B cell (primary cell): ENCODE data around the gene PRMT5. TPM values are rescaled to one million over a fixed set of nuclear protein-coding genes. Genes with fewer than 3 reads are reported as not detected.

Source experiments
- ATAC-seq: fragments of 200-7000 bp; cut with Tn5 transposase; one replicate; pipeline ENCODE4 v1.10.0; 2021; ENCODE audit warnings: low read depth, mild to moderate bottlenecking, moderate number of reproducible peaks, moderate library complexity
- CTCF ChIA-PET: fragments of 350-600 bp; sonication (Branson Sonifier 250); formaldehyde crosslinking; loops from one replicate; lab custom pipeline; 2021; ENCODE audit warnings: antibody characterized with exemption, inconsistent platforms; lab: Charles Lee
- POLR2A ChIA-PET: fragments of 350-600 bp; sonication (Branson Sonifier 250); formaldehyde crosslinking; loops from one replicate; lab custom pipeline; 2021; ENCODE audit warnings: antibody characterized with exemption; lab: Charles Lee
- DNase-seq: peaks from one replicate; pipeline ENCODE4 v3.0.0; 2013
- H2AFZ ChIP-seq: 2 replicates; pipeline ENCODE4 v1.6.1; 2012; ENCODE audit warnings: mild to moderate bottlenecking, low read depth, low read length; ENCODE audit not compliant: insufficient read depth, poor library complexity, severe bottlenecking
- H3K27ac ChIP-seq, 2 donors: 1 replicate in 1 of 2; 2 replicates in 1 of 2; pipeline ENCODE4 v1.5.1; 2012 to 2013; ENCODE audit warnings: low read length in 2 of 2, mild to moderate bottlenecking in 2 of 2, moderate library complexity in 1 of 2
- H3K27me3 ChIP-seq, 4 experiments: fragments of 200-600 bp in 1 of 4; sonication (generic) in 1 of 4; replicated peaks in 1 of 4; 1 replicate in 2 of 4; 2 replicates in 2 of 4; pipeline versions ENCODE4 v1.6.1 to v1.7.0; 2013 to 2016; ENCODE audit warnings: low read length in 3 of 4, mild to moderate bottlenecking in 2 of 4, mixed read lengths in 1 of 4, moderate library complexity in 1 of 4; ENCODE audit not compliant: insufficient read depth in 4 of 4, control insufficient read depth in 3 of 4; ENCODE audit errors: control extremely low read depth in 1 of 4
- H3K36me3 ChIP-seq, 2 experiments: replicated peaks in 1 of 2; 1 replicate in 1 of 2; 2 replicates in 1 of 2; pipeline versions ENCODE4 v1.6.1 to v1.7.1; 2013; ENCODE audit warnings: low read length in 1 of 2; ENCODE audit not compliant: insufficient read depth in 2 of 2, control insufficient read depth in 1 of 2; ENCODE audit errors: control extremely low read depth in 1 of 2, extremely low read depth in 1 of 2
- H3K4me1 ChIP-seq, 2 donors: fragments of 200-600 bp in 1 of 2; sonication (generic) in 1 of 2; 1 replicate in 1 of 2; 2 replicates in 1 of 2; pipeline versions ENCODE4 v1.5.1 to v1.6.1; 2013 to 2017; ENCODE audit warnings: low read length in 2 of 2; ENCODE audit not compliant: control insufficient read depth in 2 of 2, insufficient read depth in 2 of 2
- H3K4me2 ChIP-seq: replicated peaks from 2 replicates; pipeline ENCODE3; 2012; ENCODE audit warnings: mild to moderate bottlenecking, low read depth, low read length; ENCODE audit not compliant: poor library complexity, severe bottlenecking
- H3K4me3 ChIP-seq, 5 experiments: fragments of 200-600 bp in 1 of 5; sonication (generic) in 1 of 5; 1 replicate in 3 of 5; 2 replicates in 2 of 5; pipeline versions ENCODE4 v1.5.1 to v1.7.0; 2011 to 2016; ENCODE audit warnings: low read length in 4 of 5, mild to moderate bottlenecking in 4 of 5, low read depth in 2 of 5, control low read depth in 1 of 5, moderate library complexity in 1 of 5; ENCODE audit not compliant: insufficient read depth in 1 of 5; ENCODE audit errors: control extremely low read depth in 1 of 5, extremely low read depth in 1 of 5
- H3K79me2 ChIP-seq: fragments of 200-600 bp; sonication (generic); one replicate; pipeline ENCODE4 v1.6.0; 2016; ENCODE audit warnings: low read length; ENCODE audit not compliant: control insufficient read depth, insufficient read depth
- H3K9ac ChIP-seq: fragments of 200-600 bp; sonication (generic); 2 replicates; pipeline ENCODE4 v1.6.1; 2017; ENCODE audit warnings: mild to moderate bottlenecking, low read length, moderate library complexity
- H3K9me3 ChIP-seq, 3 donors: one replicate each; pipeline versions ENCODE4 v1.6.1 to v1.7.1; 2013; ENCODE audit warnings: low read length in 2 of 3; ENCODE audit not compliant: control insufficient read depth in 2 of 3, insufficient read depth in 1 of 3; ENCODE audit errors: control extremely low read depth in 1 of 3
- H4K20me1 ChIP-seq: 2 replicates; pipeline ENCODE4 v1.6.0; 2012; ENCODE audit warnings: mild to moderate bottlenecking, low read length; ENCODE audit not compliant: insufficient read depth, control insufficient read depth, poor library complexity, severe bottlenecking
- H3K27ac Mint-ChIP-seq: one replicate; pipeline ENCODE4 v1.8.0; 2021; ENCODE audit warnings: mixed read lengths
- H3K27me3 Mint-ChIP-seq: one replicate; pipeline ENCODE4 v1.8.0; 2021; ENCODE audit warnings: mixed read lengths
- H3K4me1 Mint-ChIP-seq: one replicate; pipeline ENCODE4 v1.8.0; 2021; ENCODE audit warnings: mixed read lengths
- H3K4me3 Mint-ChIP-seq: one replicate; pipeline ENCODE4 v1.8.0; 2021; ENCODE audit warnings: mixed read lengths
- H3K9me3 Mint-ChIP-seq: one replicate; pipeline ENCODE4 v1.8.0; 2022; ENCODE audit warnings: mixed read lengths; ENCODE audit not compliant: insufficient read depth
- CTCF ChIP-seq: fragments of 200-600 bp; IDR thresholded peaks from one replicate; pipeline ENCODE4 v1.8.0; 2022; ENCODE audit warnings: antibody characterized with exemption, mild to moderate bottlenecking
- EZH2 ChIP-seq: IDR thresholded peaks from 2 replicates; pipeline ENCODE4 v1.6.1; 2012; ENCODE audit warnings: borderline replicate concordance, low read depth, mild to moderate bottlenecking, moderate library complexity, low read length; ENCODE audit not compliant: insufficient read depth, poor library complexity, severe bottlenecking
- WGBS: methylation state at CpG from one replicate; pipeline ENCODE4 v1.1.5; 2013; ENCODE audit warnings: missing lambda C conversion rate; ENCODE audit not compliant: insufficient coverage; 5-methylcytosine and 5-hydroxymethylcytosine counted together
- intact Hi-C: fragments of 100-400 bp; cut with micrococcal nuclease; formaldehyde crosslinking; loops from one replicate; pipeline ENCODE4 v1.10.0; 2022
- polyA minus RNA-seq: library from RNA; depleted of rRNA, polyadenylated mRNA; stranded (reverse); fragments of >200 nt; gene quantifications from 2 replicates; pipeline ENCODE4 v1.2.3, GENCODE V29; 2012
- polyA plus RNA-seq: library from polyadenylated mRNA; depleted of rRNA; stranded (reverse); fragments of >200 nt; gene quantifications from 2 replicates; pipeline ENCODE4 v1.2.3, GENCODE V29; 2012
- total RNA-seq, 2 donors: library from RNA; stranded (reverse); fragments of 120-200 nt in 1 of 2; gene quantifications; 1 replicate in 1 of 2; 2 replicates in 1 of 2; pipeline versions ENCODE4 v1.2.3 to v1.2.4, GENCODE V29; 2013 to 2022

PRMT5 gene
- total RNA-seq (38.8 and 48.6 TPM in 2 replicates), polyA plus RNA-seq (44.0 and 50.4 TPM in 2 replicates), polyA minus RNA-seq (21.4 and 26.4 TPM in 2 replicates)
- 27.7 TPM for total RNA-seq (2013)

- Mint-ChIP-seq H3K9me3 (no peaks in the 10 kb centered on the region), H3K4me3 (no peak within 1 kb of the TSS), H3K27ac (no peak within 1 kb of the TSS), H3K27me3 (no peaks in the 10 kb centered on the region), H3K4me1 (peaks cover 26% of the 10 kb centered on the region)
- Histone ChIP-seq H3K27me3 (no peaks in the 10 kb centered on the region), H3K9me3 (no peaks in the 10 kb centered on the region), H3K27ac (peak within 1 kb of the TSS; percentile 65 to 86), H3K9ac (peak within 1 kb of the TSS; percentile 96), H3K79me2 (peaks cover 3% of the 10 kb centered on the region), H4K20me1 (no peaks in the 10 kb centered on the region), H3K4me3 (peak within 1 kb of the TSS; percentile 64 to 100 (median 96)), H3K36me3 (peaks cover 2 to 13% of the 10 kb centered on the region in 2 experiments), H3K4me1 (peaks cover 13 to 23% of the 10 kb centered on the region in 2 donors), H3K4me2 (peak within 1 kb of the TSS; percentile 90), H2AFZ (peak within 1 kb of the TSS; percentile 97)
- intact Hi-C loops = loop anchor here (1.0 to 5.0 kb wide), 8 partner anchors 10 to 373 kb away; partner anchors contain the start of genes ACIN1, C14orf119, DAD1 and HAUS4
- CTCF ChIA-PET = interaction anchor here (0.6 to 5.0 kb wide), 28 partner anchors 10 to 392 kb away, joined by 3 to 64 read pairs (median 4); partner anchors contain the start of genes AJUBA, DAD1, HAUS4 and LRP10
- DNase-seq = peak; percentile 100
- peak; percentile 94 for ATAC-seq
- POLR2A ChIA-PET = interaction anchor here (0.6 to 2.3 kb wide), 11 partner anchors 9 to 339 kb away, joined by 3 to 22 read pairs (median 3); partner anchors contain the start of gene RBM23
- under 1% methylated on average over 47 of the region's 51 CpGs for WGBS
- no peak for TF ChIP-seq CTCF
- no peak for TF ChIP-seq EZH2
These were observed at the start of gene PRMT5 for GRCh38 chr14:22929104-22929960. TSS of gene PRMT5 (minus strand) at chr14:22929376. CDS start at chr14:22929361, 15 bp downstream.
